Sigmoid colon (tissue), 7 donors: ENCODE data around the gene CEP170B. TPM values are rescaled to one million over a fixed set of nuclear protein-coding genes. Genes with fewer than 3 reads are reported as not detected.
"Not testable (repeated sequence)": the region's sequence is repeated elsewhere in the genome, so short reads cannot be mapped to it uniquely, and the experiment has no call there.

Source experiments
- DNase-seq: peaks from one replicate; pipeline ENCODE4 v3.0.0-alpha.2; 2019
- H3K27ac ChIP-seq, 4 donors: fragments of 200-600 bp; sonication (generic); one replicate each; pipeline ENCODE4 v1.5.1; 2016 to 2019; ENCODE audit warnings: mild to moderate bottlenecking in 1 of 4
- H3K27me3 ChIP-seq, 3 donors: fragments of 200-600 bp; sonication (generic); one replicate each; pipeline ENCODE4 v1.5.1; 2019; ENCODE audit warnings: mild to moderate bottlenecking in 1 of 3
- H3K36me3 ChIP-seq, 4 donors: fragments of 200-600 bp; sonication (generic); one replicate each; pipeline ENCODE4 v1.5.1; 2016 to 2019
- H3K4me1 ChIP-seq, 4 donors: fragments of 200-600 bp; sonication (generic); one replicate each; pipeline ENCODE4 v1.5.1; 2017 to 2019
- H3K4me3 ChIP-seq, 4 donors: fragments of 200-600 bp; sonication (generic); one replicate each; pipeline ENCODE4 v1.5.1; 2017 to 2019; ENCODE audit warnings: mild to moderate bottlenecking in 2 of 4, moderate library complexity in 1 of 4
- H3K9me3 ChIP-seq, 4 donors: fragments of 200-600 bp in 3 of 4; sonication (generic) in 3 of 4; one replicate each; pipeline versions ENCODE4 v1.5.1 to v1.6.1; 2013 to 2019
- CTCF ChIP-seq, 4 experiments: fragments of 450-650 bp in 3 of 4; fragments of 200-600 bp in 1 of 4; IDR thresholded peaks; one replicate each; pipeline ENCODE4 v1.5.1; 2016 to 2019; ENCODE audit warnings: antibody characterized with exemption in 4 of 4, mild to moderate bottlenecking in 3 of 4, moderate library complexity in 2 of 4
- EP300 ChIP-seq, 4 donors: sonication (generic); formaldehyde crosslinking; IDR thresholded peaks; one replicate each; pipeline ENCODE4 v1.6.1; 2017; ENCODE audit warnings: antibody characterized with exemption in 4 of 4
- POLR2A ChIP-seq, 2 donors: fragments of 450-650 bp; IDR thresholded peaks; one replicate each; pipeline ENCODE4 v1.6.1; 2016; ENCODE audit warnings: antibody characterized with exemption in 2 of 2, mild to moderate bottlenecking in 2 of 2, moderate library complexity in 2 of 2
- POLR2AphosphoS5 ChIP-seq, 4 donors: sonication (generic); formaldehyde crosslinking; IDR thresholded peaks; one replicate each; pipeline ENCODE4 v1.6.1; 2017; ENCODE audit warnings: antibody characterized with exemption in 4 of 4
- WGBS, 2 donors: extraction: QIAGEN DNeasy Blood & Tissue Kit; methylation state at CpG; one replicate each; pipeline ENCODE4 v1.1.7; 2013; 5-methylcytosine and 5-hydroxymethylcytosine counted together
- intact Hi-C: fragments of 100-400 bp; cut with DNase I; formaldehyde crosslinking; loops from one replicate; pipeline ENCODE4 v1.15.1; 2023
- polyA plus RNA-seq, 3 donors: library from polyadenylated mRNA; stranded (reverse); fragments of 200-250 nt; gene quantifications; one replicate each; pipeline ENCODE4 v1.2.3, GENCODE V29; 2013
- total RNA-seq, 4 donors: library from RNA; depleted of rRNA; stranded (reverse); fragments of >200 nt; gene quantifications; one replicate each; pipeline ENCODE4 v1.1.0, GENCODE V29; 2016
- donor health status: healthy with polysubstance abuse.
- donor health status: Bipolar disorder and iron deficiency.
- donor health status: healthy.

Gene CEP170B
- total and polyA plus RNA-seq, 7 donors: 5.4 to 60.0 (median 14.9) TPM

DNA sequence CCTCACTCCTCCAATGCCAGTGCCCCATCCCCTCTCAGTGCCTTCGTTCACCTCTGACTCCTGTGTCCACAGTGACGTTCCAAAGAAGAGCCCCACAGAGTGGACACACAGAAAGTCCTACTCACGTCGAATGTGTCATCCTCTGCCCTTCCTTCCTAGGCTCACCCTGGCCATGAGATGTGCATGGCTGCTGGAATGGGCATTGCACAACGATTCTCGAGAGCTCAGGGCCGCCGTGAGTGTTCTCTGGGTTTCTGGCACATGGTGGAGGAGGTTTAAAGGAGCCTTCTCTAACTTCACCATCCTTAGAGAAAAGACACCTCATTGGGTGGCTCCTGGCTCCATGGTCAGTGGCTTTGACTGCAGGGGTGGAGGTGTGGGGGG is 12.8 kb upstream of the CEP170B start:
- H3K4me1 ChIP-seq: no peaks in the 10 kb centered on the region
- no peaks in the 10 kb centered on the region for H3K9me3 ChIP-seq
- DNase-seq: no peak
- 47 to 66% methylated on average over 8 of the region's 8 CpGs for WGBS, 2 donors
- H3K27me3 ChIP-seq: peaks cover 0 to 44% (median 13%) of the 10 kb centered on the region in 3 donors
- H3K36me3 ChIP-seq: no peaks in the 10 kb centered on the region
- no peak overlapping the region for H3K27ac ChIP-seq
- H3K4me3 ChIP-seq: no peak overlapping the region
- intact Hi-C loops: no loop called here
- TF ChIP-seq EP300 (IDR thresholded peaks at IDR 0.05) (no peak), CTCF (IDR thresholded peaks at IDR 0.05) (no peak), POLR2A (IDR thresholded peaks at IDR 0.05) (no peak), POLR2AphosphoS5 (IDR thresholded peaks at IDR 0.05) (no peak)

- Histone ChIP-seq H3K4me3 (no peak overlapping the region), H3K4me1 (no peaks in the 10 kb centered on the region), H3K9me3 (no peaks in the 10 kb centered on the region), H3K27ac (no peak overlapping the region), H3K27me3 (peaks cover 0 to 31% (median 10%) of the 10 kb centered on the region in 3 donors), H3K36me3 (no peaks in the 10 kb centered on the region)
- WGBS, 2 donors: 25 to 67% methylated on average over 12 of the region's 12 CpGs
- intact Hi-C loops: no loop called here
- no peak for TF ChIP-seq POLR2AphosphoS5 (IDR thresholded peaks at IDR 0.05)
- TF ChIP-seq EP300 (IDR thresholded peaks at IDR 0.05): no peak
- TF ChIP-seq POLR2A (IDR thresholded peaks at IDR 0.05): no peak
- TF ChIP-seq CTCF (IDR thresholded peaks at IDR 0.05): no peak
- DNase-seq: no peak
Observed at GRCh38 chr14:104855532-104856090, 9.5 kb upstream of the CEP170B start.

GRCh38 chr14:104856157-104856868 is 8.8 kb upstream of the CEP170B start:
- Histone ChIP-seq H3K4me3 (no peak overlapping the region), H3K27ac (no peak overlapping the region), H3K27me3 (peaks cover 0 to 25% (median 10%) of the 10 kb centered on the region in 3 donors), H3K9me3 (no peaks in the 10 kb centered on the region), H3K4me1 (no peaks in the 10 kb centered on the region), H3K36me3 (no peaks in the 10 kb centered on the region)
- 32 to 76% methylated on average over 21 of the region's 21 CpGs for WGBS, 2 donors
- TF ChIP-seq CTCF (IDR thresholded peaks at IDR 0.05) (no peak), EP300 (IDR thresholded peaks at IDR 0.05) (no peak), POLR2A (IDR thresholded peaks at IDR 0.05) (no peak), POLR2AphosphoS5 (IDR thresholded peaks at IDR 0.05) (no peak)
- DNase-seq: no peak
- intact Hi-C loops: no loop called here

- Histone ChIP-seq H3K4me3 (no peak overlapping the region), H3K9me3 (no peaks in the 10 kb centered on the region), H3K4me1 (no peaks in the 10 kb centered on the region), H3K27me3 (peaks cover 0 to 19% (median 6%) of the 10 kb centered on the region in 3 donors), H3K36me3 (no peaks in the 10 kb centered on the region), H3K27ac (no peak overlapping the region)
- intact Hi-C loops: no loop called here
- TF ChIP-seq POLR2AphosphoS5 (IDR thresholded peaks at IDR 0.05): no peak
- no peak for DNase-seq
- WGBS, 2 donors: 62 to 74% methylated on average over 25 of the region's 25 CpGs
Observed at GRCh38 chr14:104856869-104857860, 7.9 kb upstream of the CEP170B start.

GRCh38 chr14:104857931-104858330 is 7.1 kb upstream of the CEP170B start:
- H3K4me1 ChIP-seq, intact Hi-C loops, H3K36me3 ChIP-seq, H3K27ac ChIP-seq, DNase-seq, H3K9me3 ChIP-seq, H3K4me3 ChIP-seq: not testable (repeated sequence)
- H3K27me3 ChIP-seq: peaks cover 0 to 12% (median 6%) of the 10 kb centered on the region in 3 donors
- 88 to 91% methylated on average over 6 of the region's 6 CpGs for WGBS, 2 donors
